MG63 (cell line): Measurements from ENCODE around the gene GPD1. TPM values are rescaled to one million over a fixed set of nuclear protein-coding genes. Genes with fewer than 3 reads are reported as not detected.

Experiments used
- DNase-seq: peaks from one replicate; pipeline ENCODE4 v3.0.0-alpha.2; 2020
- H3K27me3 ChIP-seq: fragments of 250-450 bp; sonication (Bioruptor Pico); 2 replicates; pipeline ENCODE4 v1.5.1; 2020; ENCODE audit warnings: mild to moderate bottlenecking, moderate library complexity
- H3K36me3 ChIP-seq: fragments of 250-450 bp; sonication (Bioruptor Pico); 2 replicates; pipeline ENCODE4 v1.5.1; 2020; ENCODE audit warnings: mild to moderate bottlenecking, moderate library complexity
- H3K4me3 ChIP-seq: fragments of 250-450 bp; sonication (Bioruptor Pico); 2 replicates; pipeline ENCODE4 v1.5.1; 2020; ENCODE audit warnings: mild to moderate bottlenecking, moderate library complexity
- H3K9me3 ChIP-seq: fragments of 250-450 bp; sonication (Bioruptor Pico); 2 replicates; pipeline ENCODE4 v1.5.1; 2020; ENCODE audit warnings: mild to moderate bottlenecking, moderate library complexity
- total RNA-seq: library from RNA; depleted of rRNA; stranded (reverse); fragments of >200 nt; shearing (Covaris generic); gene quantifications from 2 replicates; pipeline ENCODE4 v1.2.3, GENCODE V29; 2014; ENCODE audit warnings: low replicate concordance

The GPD1 gene
- total RNA-seq, 1 experiment from 2014 or later = not detected

- Histone ChIP-seq H3K36me3 (no peaks in the 10 kb centered on the region), H3K9me3 (no peaks in the 10 kb centered on the region), H3K27me3 (no peaks in the 10 kb centered on the region), H3K4me3 (no peak overlapping the region)
- DNase-seq = no peak
Measured at GRCh38 chr12:50107416-50108268, 3.8 kb downstream of the GPD1 start.

GRCh38 chr12:50109319-50109718 is 5.5 kb downstream of the GPD1 start:
- Histone ChIP-seq H3K36me3 (no peaks in the 10 kb centered on the region), H3K4me3 (no peak overlapping the region), H3K27me3 (no peaks in the 10 kb centered on the region), H3K9me3 (no peaks in the 10 kb centered on the region)
- DNase-seq = no peak

- H3K4me3 ChIP-seq = no peak overlapping the region
- no peak for DNase-seq
- no peaks in the 10 kb centered on the region for H3K36me3 ChIP-seq
- no peaks in the 10 kb centered on the region for H3K27me3 ChIP-seq
- no peaks in the 10 kb centered on the region for H3K9me3 ChIP-seq
Measured at GRCh38 chr12:50110127-50110761, 6.4 kb downstream of the GPD1 start.

GRCh38 chr12:50110762-50111351 is 7.0 kb downstream of the GPD1 start:
- Histone ChIP-seq H3K36me3 (peaks cover 3% of the 10 kb centered on the region), H3K9me3 (no peaks in the 10 kb centered on the region), H3K4me3 (no peak overlapping the region), H3K27me3 (no peaks in the 10 kb centered on the region)
- DNase-seq = peak; percentile 44

- no peaks in the 10 kb centered on the region for H3K9me3 ChIP-seq
- H3K4me3 ChIP-seq = peak overlapping the region; percentile 80
Measured at GRCh38 chr12:50111395-50111692, 7.5 kb downstream of the GPD1 start.

GRCh38 chr12:50111693-50112455 is 8.1 kb downstream of the GPD1 start, which contains the start of gene COX14:
Gene COX14 (plus strand): TSS chr12:50112236. CDS start chr12:50120044, 7,808 bp downstream.
- peaks cover 5% of the 10 kb centered on the region for H3K36me3 ChIP-seq
- peak; percentile 98 for DNase-seq
- no peaks in the 10 kb centered on the region for H3K9me3 ChIP-seq
- H3K27me3 ChIP-seq = no peaks in the 10 kb centered on the region
- H3K4me3 ChIP-seq = peak within 1 kb of the TSS; percentile 80

More at GRCh38 chr12:50111395-50111692, 7.5 kb downstream of the GPD1 start:
- Histone ChIP-seq H3K27me3 (no peaks in the 10 kb centered on the region), H3K36me3 (peaks cover 3% of the 10 kb centered on the region)
- DNase-seq = no peak

- H3K27me3 ChIP-seq = no peaks in the 10 kb centered on the region
- no peak for DNase-seq
- peak overlapping the region; percentile 80 for H3K4me3 ChIP-seq
- H3K9me3 ChIP-seq = no peaks in the 10 kb centered on the region
- H3K36me3 ChIP-seq = peaks cover 9% of the 10 kb centered on the region
Measured at GRCh38 chr12:50112456-50113218, 8.8 kb downstream of the GPD1 start.

- Histone ChIP-seq H3K4me3 (no peak overlapping the region), H3K27me3 (no peaks in the 10 kb centered on the region), H3K9me3 (peaks cover 2% of the 10 kb centered on the region; the same call in 1 of the 2 replicates), H3K36me3 (peaks cover 40% of the 10 kb centered on the region)
- DNase-seq = no peak
Measured at GRCh38 chr12:50117057-50117622, 13.3 kb downstream of the GPD1 start.

GRCh38 chr12:50119387-50119786 is 15.6 kb downstream of the GPD1 start:
- DNase-seq = no peak
- H3K9me3 ChIP-seq = peaks cover 2% of the 10 kb centered on the region; the same call in 1 of the 2 replicates
- H3K36me3 ChIP-seq = peaks cover 49% of the 10 kb centered on the region
- H3K4me3 ChIP-seq = no peak overlapping the region
- no peaks in the 10 kb centered on the region for H3K27me3 ChIP-seq

GRCh38 chr12:50120521-50120920 is 16.7 kb downstream of the GPD1 start:
- Histone ChIP-seq H3K36me3 (peaks cover 50% of the 10 kb centered on the region), H3K4me3 (no peak overlapping the region), H3K9me3 (peaks cover 2% of the 10 kb centered on the region; the same call in 1 of the 2 replicates), H3K27me3 (no peaks in the 10 kb centered on the region)
- DNase-seq = no peak

- no peaks in the 10 kb centered on the region for H3K27me3 ChIP-seq
- no peak overlapping the region for H3K4me3 ChIP-seq
- DNase-seq = no peak
- peaks cover 51% of the 10 kb centered on the region for H3K36me3 ChIP-seq
- H3K9me3 ChIP-seq = peaks cover 2% of the 10 kb centered on the region; the same call in 1 of the 2 replicates
Measured at GRCh38 chr12:50120953-50121352, 17.1 kb downstream of the GPD1 start.

- H3K36me3 ChIP-seq = peaks cover 52% of the 10 kb centered on the region
- peaks cover 2% of the 10 kb centered on the region; the same call in 1 of the 2 replicates for H3K9me3 ChIP-seq
- H3K4me3 ChIP-seq = no peak overlapping the region
- no peak for DNase-seq
- H3K27me3 ChIP-seq = no peaks in the 10 kb centered on the region
Measured at GRCh38 chr12:50121641-50122040, 17.8 kb downstream of the GPD1 start.

GRCh38 chr12:50123203-50123602 is 19.4 kb downstream of the GPD1 start:
- peaks cover 57% of the 10 kb centered on the region for H3K36me3 ChIP-seq
- H3K4me3 ChIP-seq = no peak overlapping the region
- H3K9me3 ChIP-seq = peaks cover 2% of the 10 kb centered on the region; the same call in 1 of the 2 replicates
- no peak for DNase-seq
- no peaks in the 10 kb centered on the region for H3K27me3 ChIP-seq

GRCh38 chr12:50127546-50127945 is 23.7 kb downstream of the GPD1 start:
- H3K36me3 ChIP-seq = peaks cover 48% of the 10 kb centered on the region
- H3K4me3 ChIP-seq = no peak overlapping the region
- no peaks in the 10 kb centered on the region for H3K9me3 ChIP-seq
- DNase-seq = no peak
- H3K27me3 ChIP-seq = no peaks in the 10 kb centered on the region

GRCh38 chr12:50129290-50129689 is 25.5 kb downstream of the GPD1 start:
- Histone ChIP-seq H3K4me3 (no peak overlapping the region), H3K36me3 (peaks cover 58% of the 10 kb centered on the region), H3K27me3 (no peaks in the 10 kb centered on the region), H3K9me3 (no peaks in the 10 kb centered on the region)
- DNase-seq = no peak
